CD4-positive, CD25-positive, alpha-beta regulatory T cell (primary cell): ENCODE data around the gene IL7R. TPM values are rescaled to one million over a fixed set of nuclear protein-coding genes. Genes with fewer than 3 reads are reported as not detected.

Source experiments
- ATAC-seq, 2 donors: fragments of 150-1000 bp; cut with Tn5 transposase; one replicate each; pipeline ENCODE4 v1.10.0; 2021; ENCODE audit warnings: low read depth in 2 of 2, moderate number of reproducible peaks in 2 of 2, moderate library complexity in 1 of 2
- DNase-seq, 3 donors: peaks; one replicate each; pipeline versions ENCODE4 v3.0.0 to v3.0.0-alpha.2; 2012 to 2022; ENCODE audit warnings: mixed read lengths in 1 of 3
- H3K27ac ChIP-seq: one replicate; pipeline ENCODE4 v1.7.0; 2013; ENCODE audit warnings: mild to moderate bottlenecking, low read length; ENCODE audit not compliant: insufficient read depth, poor library complexity, severe bottlenecking
- H3K27me3 ChIP-seq: one replicate; pipeline ENCODE4 v1.7.0; 2013; ENCODE audit warnings: low read length; ENCODE audit not compliant: control insufficient read depth, insufficient read depth
- H3K36me3 ChIP-seq: one replicate; pipeline ENCODE4 v1.7.0; 2013; ENCODE audit warnings: mild to moderate bottlenecking, low read length, moderate library complexity; ENCODE audit not compliant: control insufficient read depth, insufficient read depth
- H3K4me1 ChIP-seq: 2 replicates; pipeline ENCODE4 v1.7.0; 2013; ENCODE audit warnings: mild to moderate bottlenecking, low read length; ENCODE audit not compliant: insufficient read depth, control insufficient read depth, poor library complexity, severe bottlenecking
- H3K4me3 ChIP-seq: one replicate; pipeline ENCODE4 v1.7.0; 2013; ENCODE audit warnings: low read depth, mild to moderate bottlenecking, low read length, moderate library complexity
- H3K9me3 ChIP-seq, 2 experiments: 1 replicate in 1 of 2; 2 replicates in 1 of 2; pipeline ENCODE4 v1.7.0; 2013; ENCODE audit warnings: low read length in 2 of 2, mild to moderate bottlenecking in 1 of 2, moderate library complexity in 1 of 2; ENCODE audit not compliant: control insufficient read depth in 2 of 2
- H3K27ac Mint-ChIP-seq, 3 donors: one replicate each; pipeline ENCODE4 v1.8.0; 2020 to 2022; ENCODE audit warnings: mild to moderate bottlenecking in 3 of 3, mixed read lengths in 3 of 3, moderate library complexity in 2 of 3
- H3K27me3 Mint-ChIP-seq: one replicate; pipeline ENCODE4 v1.8.0; 2022; ENCODE audit warnings: mild to moderate bottlenecking, mixed read lengths
- H3K36me3 Mint-ChIP-seq: one replicate; pipeline ENCODE4 v1.8.0; 2020; ENCODE audit warnings: mixed read lengths
- H3K4me1 Mint-ChIP-seq, 4 donors: one replicate each; pipeline ENCODE4 v1.8.0; 2020 to 2022; ENCODE audit warnings: mixed read lengths in 4 of 4, mild to moderate bottlenecking in 1 of 4
- H3K4me3 Mint-ChIP-seq, 4 donors: one replicate each; pipeline ENCODE4 v1.8.0; 2020 to 2022; ENCODE audit warnings: mild to moderate bottlenecking in 4 of 4, mixed read lengths in 4 of 4, moderate library complexity in 3 of 4
- H3K9me3 Mint-ChIP-seq, 7 donors: one replicate each; pipeline ENCODE4 v1.8.0; 2020 to 2022; ENCODE audit warnings: mixed read lengths in 7 of 7, mild to moderate bottlenecking in 3 of 7, moderate library complexity in 2 of 7
- polyA plus RNA-seq, 4 donors: library from polyadenylated mRNA; unstranded; fragments of 300-500 nt; fragmentation: Illumina TruSeq; gene quantifications; one replicate each; pipeline ENCODE4 v1.2.3, GENCODE V29; 2021
- total RNA-seq: library from RNA; stranded (reverse); gene quantifications from one replicate; pipeline ENCODE4 v1.2.3, GENCODE V29; 2022

Gene IL7R
- total and polyA plus RNA-seq, 5 donors from 2014 or later, result 110 to 394 (median 295) TPM

- H3K9me3 Mint-ChIP-seq, result no peaks in the 10 kb centered on the region
Measured at GRCh38 chr5:35926389-35927051, 69.8 kb downstream of the IL7R start.

More at GRCh38 chr5:35926389-35927051, 69.8 kb downstream of the IL7R start:
- Histone ChIP-seq H3K4me3 (no peak overlapping the region), H3K36me3 (no peaks in the 10 kb centered on the region), H3K9me3 (no peaks in the 10 kb centered on the region), H3K27me3 (peaks cover 5% of the 10 kb centered on the region), H3K4me1 (peaks cover 13% of the 10 kb centered on the region), H3K27ac (no peak overlapping the region)
- no peaks in the 10 kb centered on the region for H3K36me3 Mint-ChIP-seq
- peak; percentile 30 to 36 for ATAC-seq
- peaks cover 4% of the 10 kb centered on the region for H3K27me3 Mint-ChIP-seq
- peak; percentile 35 to 76 (median 73) for DNase-seq
- H3K27ac Mint-ChIP-seq, result peak overlapping the region in 1 of 3 donors; percentile 27
- peak overlapping the region in 2 of 4 donors; percentile 1 to 80 for H3K4me3 Mint-ChIP-seq
- peaks cover 5 to 27% (median 19%) of the 10 kb centered on the region in 4 donors for H3K4me1 Mint-ChIP-seq

Other genes with a start within 250 kb of the IL7R start
- gene SPEF2, start 239.0 kb upstream of the IL7R start, total RNA-seq, result 0.86 TPM
- gene SPEF2, start 239.0 kb upstream of the IL7R start, polyA plus RNA-seq, result 1 to 10 TPM in 3 of 4 donors, under 1 TPM in 1; 0.75 to 4.4 (median 1.6) TPM
- gene CAPSL, start 81.7 kb downstream of the IL7R start, total RNA-seq, result not detected
- gene CAPSL, start 81.7 kb downstream of the IL7R start, polyA plus RNA-seq, result not detected
- not detected for gene UGT3A1, start 134.5 kb downstream of the IL7R start, total RNA-seq
- not detected for gene UGT3A1, start 134.5 kb downstream of the IL7R start, polyA plus RNA-seq
- gene UGT3A2, start 210.0 kb downstream of the IL7R start, total RNA-seq, result not detected
- under 1 TPM in 3 of 4 donors, not detected in 1; 0.07 to 0.60 (median 0.20) TPM for gene UGT3A2, start 210.0 kb downstream of the IL7R start, polyA plus RNA-seq